Heart left ventricle (tissue), 13 donors: ENCODE data around the gene PARD3B.

Experiments used
- POLR2A ChIP-seq, 2 donors: fragments of 450-650 bp; IDR thresholded peaks; one replicate each; pipeline ENCODE4 v1.6.1; 2017; ENCODE audit warnings: antibody characterized with exemption in 2 of 2, mild to moderate bottlenecking in 2 of 2, moderate library complexity in 2 of 2
- TF ChIP-seq, protein P1 (sequence below), 12 donors: fragments of 200-600 bp; sonication (generic) in 4 of 12; IDR thresholded peaks; one replicate each; pipeline versions ENCODE4 v1.5.0 to v1.8.0; 2018 to 2022; ENCODE audit warnings: antibody characterized with exemption in 12 of 12, mild to moderate bottlenecking in 5 of 12
- donor health status: ischemic (EF 13 %, LVEDD 7.1; RV severe dilation, severe dysfunction).
- donor health status: DM: no; HTN: yes; CAD: no.
- donor health status: DM: no; HTN: no; CAD: no.
- donor health status: ischemic (EF 25% LVEDD 6.9; RV normal size, moderate dysfunction).
- donor health status: ischemic (EF 25% LVEDD 5.7; RV mildly dilated, moderate dysfunction).
- donor health status: ischemic (EF 35%, LVEDD 5.7; RV mildly dilated, moderate dysfunction).
- donor health status: nonischemic (EF 11% LVEDD 7.7; RV severe dilation, severe dysfunction).
- donor health status: DM: yes; HTN: yes; CAD: no.
- donor health status: PGD.
- donor health status: ischemic (EF 29% LVEDD 5.4; RV normal size, mild dysfunction).
- donor health status: nonischemic (EF 23%, LVEDD 6.1; RV moderate dilation, normal function).

- TF ChIP-seq, protein P1, sequence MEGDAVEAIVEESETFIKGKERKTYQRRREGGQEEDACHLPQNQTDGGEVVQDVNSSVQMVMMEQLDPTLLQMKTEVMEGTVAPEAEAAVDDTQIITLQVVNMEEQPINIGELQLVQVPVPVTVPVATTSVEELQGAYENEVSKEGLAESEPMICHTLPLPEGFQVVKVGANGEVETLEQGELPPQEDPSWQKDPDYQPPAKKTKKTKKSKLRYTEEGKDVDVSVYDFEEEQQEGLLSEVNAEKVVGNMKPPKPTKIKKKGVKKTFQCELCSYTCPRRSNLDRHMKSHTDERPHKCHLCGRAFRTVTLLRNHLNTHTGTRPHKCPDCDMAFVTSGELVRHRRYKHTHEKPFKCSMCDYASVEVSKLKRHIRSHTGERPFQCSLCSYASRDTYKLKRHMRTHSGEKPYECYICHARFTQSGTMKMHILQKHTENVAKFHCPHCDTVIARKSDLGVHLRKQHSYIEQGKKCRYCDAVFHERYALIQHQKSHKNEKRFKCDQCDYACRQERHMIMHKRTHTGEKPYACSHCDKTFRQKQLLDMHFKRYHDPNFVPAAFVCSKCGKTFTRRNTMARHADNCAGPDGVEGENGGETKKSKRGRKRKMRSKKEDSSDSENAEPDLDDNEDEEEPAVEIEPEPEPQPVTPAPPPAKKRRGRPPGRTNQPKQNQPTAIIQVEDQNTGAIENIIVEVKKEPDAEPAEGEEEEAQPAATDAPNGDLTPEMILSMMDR (IDR thresholded peaks at IDR 0.05) = no peak
- no peak for TF ChIP-seq POLR2A (IDR thresholded peaks at IDR 0.05)
These were observed 830.5 kb downstream of the PARD3B start for GRCh38 chr2:205375461-205376448.
